GM12891 (cell line): ENCODE measurements around the gene SNRNP35.
"Not testable (repeated sequence)": the region's sequence is repeated elsewhere in the genome, so short reads cannot be mapped to it uniquely, and the experiment has no call there.

ENCODE experiments used
- DNase-seq: peaks from one replicate; pipeline ENCODE4 v3.0.0; 2011; ENCODE audit warnings: low spot score; ENCODE audit not compliant: insufficient read length
- FAIRE-seq: peaks from 2 replicates; lab custom pipeline; 2011; peaks lifted over from hg19 to GRCh38; lab: Jason Lieb, UNC
- PAX5 ChIP-seq: IDR thresholded peaks from 2 replicates; pipeline ENCODE4 v1.6.1; 2011; ENCODE audit warnings: low read length, moderate library complexity, mild to moderate bottlenecking; ENCODE audit not compliant: insufficient read depth, severe bottlenecking
- POLR2A ChIP-seq: IDR thresholded peaks from 2 replicates; pipeline ENCODE4 v1.6.1; 2011; ENCODE audit warnings: low read depth, low read length, control low read depth
- POLR2AphosphoS5 ChIP-seq: IDR thresholded peaks from 2 replicates; pipeline ENCODE4 v1.6.1; 2011; ENCODE audit warnings: low read depth, low read length, control low read depth
- POU2F2 ChIP-seq: IDR thresholded peaks from 2 replicates; pipeline ENCODE4 v1.6.1; 2011; ENCODE audit warnings: low read depth, mild to moderate bottlenecking, control low read depth, low read length, moderate library complexity
- SPI1 ChIP-seq: IDR thresholded peaks from 2 replicates; pipeline ENCODE4 v1.6.1; 2011; ENCODE audit warnings: low read depth, low read length, control low read depth
- TAF1 ChIP-seq: IDR thresholded peaks from 2 replicates; pipeline ENCODE4 v1.6.1; 2011; ENCODE audit warnings: low read depth, low read length, control low read depth

Gene SNRNP35

GRCh38 chr12:123478069-123478468 is 20.1 kb downstream of the SNRNP35 start:
- TF ChIP-seq PAX5 (no peak), POU2F2 (no peak), POLR2AphosphoS5 (no peak), POLR2A (no peak), SPI1 (no peak), TAF1 (no peak)
- FAIRE-seq, result no peak
- DNase-seq, result no peak

- TF ChIP-seq POU2F2, result no peak
- TF ChIP-seq POLR2AphosphoS5, result no peak
- TF ChIP-seq PAX5, result no peak
- no peak for TF ChIP-seq TAF1
- no peak for DNase-seq
- no peak for FAIRE-seq
These were observed 20.8 kb downstream of the SNRNP35 start for GRCh38 chr12:123478762-123479161.

GRCh38 chr12:123479442-123480180 is 21.7 kb downstream of the SNRNP35 start:
- TF ChIP-seq TAF1 (no peak), PAX5 (no peak), POU2F2 (no peak), SPI1 (no peak), POLR2A (no peak), POLR2AphosphoS5 (no peak)
- DNase-seq (no peak), FAIRE-seq (no peak)

GRCh38 chr12:123481251-123481650 is 23.3 kb downstream of the SNRNP35 start:
- not testable (repeated sequence) for FAIRE-seq, DNase-seq

- FAIRE-seq (no peak), DNase-seq (no peak)
- TF ChIP-seq TAF1 (no peak), POU2F2 (no peak), SPI1 (no peak), POLR2A (no peak), POLR2AphosphoS5 (no peak)
These were observed 24.9 kb downstream of the SNRNP35 start for GRCh38 chr12:123482876-123483275.

GRCh38 chr12:123483602-123484248 is 25.8 kb downstream of the SNRNP35 start:
- FAIRE-seq (peak; percentile 43), DNase-seq (peak; percentile 32)
- no peak for TF ChIP-seq POLR2A
- no peak for TF ChIP-seq POU2F2
- no peak for TF ChIP-seq POLR2AphosphoS5
- no peak for TF ChIP-seq TAF1
- no peak for TF ChIP-seq PAX5
- no peak for TF ChIP-seq SPI1

GRCh38 chr12:123485756-123486155 is 27.8 kb downstream of the SNRNP35 start:
- TF ChIP-seq POLR2AphosphoS5, result no peak
- TF ChIP-seq TAF1, result no peak
- no peak for TF ChIP-seq POLR2A
- TF ChIP-seq PAX5, result no peak
- no peak for TF ChIP-seq SPI1
- no peak for TF ChIP-seq POU2F2
- FAIRE-seq, result no peak

GRCh38 chr12:123487428-123487827 is 29.5 kb downstream of the SNRNP35 start:
- DNase-seq (no peak), FAIRE-seq (no peak)
- TF ChIP-seq POU2F2 (no peak), POLR2A (no peak), POLR2AphosphoS5 (no peak), SPI1 (no peak), PAX5 (no peak), TAF1 (no peak)

More at GRCh38 chr12:123485756-123486155, 27.8 kb downstream of the SNRNP35 start:
- DNase-seq, result no peak

- TF ChIP-seq SPI1 (no peak), POLR2AphosphoS5 (no peak), POLR2A (no peak), PAX5 (no peak), TAF1 (no peak), POU2F2 (no peak)
- no peak for FAIRE-seq
These were observed 30.7 kb downstream of the SNRNP35 start for GRCh38 chr12:123488539-123489230.

GRCh38 chr12:123489580-123489979 is 31.6 kb downstream of the SNRNP35 start:
- no peak for FAIRE-seq
- TF ChIP-seq POU2F2 (no peak), TAF1 (no peak), POLR2A (no peak), PAX5 (no peak), POLR2AphosphoS5 (no peak), SPI1 (no peak)
- DNase-seq, result no peak

More at GRCh38 chr12:123488539-123489230, 30.7 kb downstream of the SNRNP35 start:
- DNase-seq, result no peak
